OCI-LY3 (cell line): ENCODE data around the gene ZNF205.

Experiments used
- H2AFZ ChIP-seq: fragments of 200-600, 300-600 bp; shearing (Covaris generic); 2 replicates; pipeline ENCODE4 v1.6.0; 2014; ENCODE audit warnings: antibody characterized with exemption, low read depth, low read length
- H3K27ac ChIP-seq: fragments of 200-600, 300-600 bp; sonication (generic); 2 replicates; pipeline ENCODE4 v1.5.1; 2014; ENCODE audit warnings: mild to moderate bottlenecking, low read length, moderate library complexity, mixed read lengths
- H3K27me3 ChIP-seq: fragments of 200-600, 300-600 bp; sonication (generic); 2 replicates; pipeline ENCODE4 v1.6.1; 2014; ENCODE audit warnings: low read depth, low read length, mixed read lengths
- H3K36me3 ChIP-seq: fragments of 200-600, 300-600 bp; sonication (generic); replicated peaks from 2 replicates; pipeline ENCODE3; 2014; ENCODE audit warnings: low read depth, low read length, mixed read lengths
- H3K4me1 ChIP-seq: fragments of 300-600, 200-600 bp; sonication (generic); 2 replicates; pipeline ENCODE4 v1.6.1; 2014; ENCODE audit warnings: low read length, mixed read lengths
- H3K4me2 ChIP-seq: fragments of 200-600, 300-600 bp; sonication (generic); 2 replicates; pipeline ENCODE4 v1.6.1; 2014; ENCODE audit warnings: low read length, mixed read lengths
- H3K4me3 ChIP-seq: fragments of 300-600, 200-600 bp; sonication (generic); 2 replicates; pipeline ENCODE4 v1.5.1; 2014; ENCODE audit warnings: antibody characterized with exemption, mild to moderate bottlenecking, low read length, moderate library complexity
- H3K79me2 ChIP-seq: fragments of 300-600, 200-600 bp; shearing (Covaris generic); 2 replicates; pipeline ENCODE4 v1.6.1; 2014; ENCODE audit warnings: mild to moderate bottlenecking, low read length, mixed read lengths
- H3K9ac ChIP-seq: fragments of 300-600, 200-600 bp; shearing (Covaris generic); 2 replicates; pipeline ENCODE4 v1.6.0; 2014; ENCODE audit warnings: mild to moderate bottlenecking, low read length, moderate library complexity
- H3K9me3 ChIP-seq: fragments of 200-600, 300-600 bp; shearing (Covaris generic); 2 replicates; pipeline ENCODE4 v1.6.1; 2014; ENCODE audit warnings: low read length, mixed read lengths; ENCODE audit not compliant: insufficient read depth
- H4K20me1 ChIP-seq: fragments of 200-600, 300-600 bp; sonication (generic); 2 replicates; pipeline ENCODE4 v1.6.1; 2016; ENCODE audit warnings: low read length, mixed read lengths; ENCODE audit not compliant: insufficient read depth
- EZH2phosphoT487 ChIP-seq: fragments of 200-600 bp; shearing (Covaris generic); IDR thresholded peaks from 2 replicates; pipeline ENCODE4 v1.6.1; 2018; ENCODE audit warnings: antibody characterized with exemption, mixed run types, low read depth
- TF ChIP-seq, protein P1 (sequence below): fragments of 200-600, 300-600 bp; sonication (generic); IDR thresholded peaks from 2 replicates; pipeline ENCODE4 v1.5.1; 2014; ENCODE audit warnings: antibody characterized with exemption, low read length, low read depth

Gene ZNF205

DNA sequence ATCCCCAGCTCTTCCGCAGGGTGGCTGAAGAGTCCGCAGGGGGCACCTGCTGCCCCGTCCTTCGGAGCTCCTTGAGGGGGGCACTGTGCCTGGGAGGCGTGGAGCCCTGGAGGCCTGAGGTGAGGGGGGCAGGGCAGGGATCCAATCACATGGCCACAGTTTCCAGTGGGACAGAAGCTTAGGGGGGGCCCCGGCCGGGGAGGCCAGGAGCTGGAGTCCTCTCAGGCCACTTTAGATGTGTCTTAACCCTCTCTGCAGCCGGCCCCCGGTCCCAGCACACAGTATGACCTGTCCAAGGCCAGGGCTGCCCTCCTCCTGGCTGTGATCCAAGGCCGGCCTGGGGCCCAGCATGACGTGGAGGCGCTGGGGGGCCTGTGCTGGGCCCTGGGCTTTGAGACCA is 33.3 kb downstream of the ZNF205 start:
- no peak overlapping the region for H3K9ac ChIP-seq
- H4K20me1 ChIP-seq, result no peaks in the 10 kb centered on the region
- peaks cover 6% of the 10 kb centered on the region; the same call in 1 of the 2 replicates for H3K4me1 ChIP-seq
- no peaks in the 10 kb centered on the region for H3K79me2 ChIP-seq
- TF ChIP-seq, protein P1, sequence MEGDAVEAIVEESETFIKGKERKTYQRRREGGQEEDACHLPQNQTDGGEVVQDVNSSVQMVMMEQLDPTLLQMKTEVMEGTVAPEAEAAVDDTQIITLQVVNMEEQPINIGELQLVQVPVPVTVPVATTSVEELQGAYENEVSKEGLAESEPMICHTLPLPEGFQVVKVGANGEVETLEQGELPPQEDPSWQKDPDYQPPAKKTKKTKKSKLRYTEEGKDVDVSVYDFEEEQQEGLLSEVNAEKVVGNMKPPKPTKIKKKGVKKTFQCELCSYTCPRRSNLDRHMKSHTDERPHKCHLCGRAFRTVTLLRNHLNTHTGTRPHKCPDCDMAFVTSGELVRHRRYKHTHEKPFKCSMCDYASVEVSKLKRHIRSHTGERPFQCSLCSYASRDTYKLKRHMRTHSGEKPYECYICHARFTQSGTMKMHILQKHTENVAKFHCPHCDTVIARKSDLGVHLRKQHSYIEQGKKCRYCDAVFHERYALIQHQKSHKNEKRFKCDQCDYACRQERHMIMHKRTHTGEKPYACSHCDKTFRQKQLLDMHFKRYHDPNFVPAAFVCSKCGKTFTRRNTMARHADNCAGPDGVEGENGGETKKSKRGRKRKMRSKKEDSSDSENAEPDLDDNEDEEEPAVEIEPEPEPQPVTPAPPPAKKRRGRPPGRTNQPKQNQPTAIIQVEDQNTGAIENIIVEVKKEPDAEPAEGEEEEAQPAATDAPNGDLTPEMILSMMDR, result no peak
- TF ChIP-seq EZH2phosphoT487, result no peak
- H3K27ac ChIP-seq, result no peak overlapping the region
- no peak overlapping the region for H3K4me3 ChIP-seq
- no peak overlapping the region for H3K4me2 ChIP-seq
- H2AFZ ChIP-seq, result no peak overlapping the region
- no peaks in the 10 kb centered on the region for H3K9me3 ChIP-seq
- no peaks in the 10 kb centered on the region for H3K36me3 ChIP-seq
- no peaks in the 10 kb centered on the region for H3K27me3 ChIP-seq

DNA sequence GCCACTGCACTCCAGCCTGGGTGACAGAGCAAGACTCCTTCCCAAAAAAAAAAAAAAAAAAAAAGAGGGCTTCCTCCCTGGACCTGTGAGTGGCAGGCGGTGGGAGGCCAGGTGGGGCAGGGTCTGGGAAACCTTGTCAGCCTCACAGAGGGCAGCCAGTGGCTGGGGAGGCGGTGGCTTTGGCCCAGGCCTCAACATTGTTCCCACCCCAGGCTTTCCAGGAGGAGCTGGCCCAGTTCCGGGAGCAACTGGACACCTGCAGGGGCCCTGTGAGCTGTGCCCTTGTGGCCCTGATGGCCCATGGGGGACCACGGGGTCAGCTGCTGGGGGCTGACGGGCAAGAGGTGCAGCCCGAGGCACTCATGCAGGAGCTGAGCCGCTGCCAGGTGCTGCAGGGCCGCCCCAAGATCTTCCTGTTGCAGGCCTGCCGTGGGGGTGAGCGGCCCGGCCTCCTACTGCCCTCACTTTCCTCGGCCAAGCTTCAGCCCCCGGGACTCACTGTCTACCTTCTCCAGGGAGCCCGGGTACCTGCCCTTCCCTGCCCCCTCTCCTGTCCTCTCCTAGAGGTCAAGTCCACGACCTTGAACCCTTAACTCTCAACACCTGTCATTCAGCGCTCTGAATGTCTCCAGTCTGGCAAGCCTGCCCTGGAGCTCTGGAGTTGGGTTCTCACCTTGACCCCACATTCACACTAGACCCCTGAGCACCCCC is 34.8 kb downstream of the ZNF205 start:
- no peak overlapping the region for H3K4me2 ChIP-seq
- no peak overlapping the region for H2AFZ ChIP-seq
- H3K27ac ChIP-seq, result no peak overlapping the region
- H3K27me3 ChIP-seq, result no peaks in the 10 kb centered on the region
- no peaks in the 10 kb centered on the region for H3K9me3 ChIP-seq
- H3K36me3 ChIP-seq, result no peaks in the 10 kb centered on the region
- H3K4me3 ChIP-seq, result no peak overlapping the region
- H4K20me1 ChIP-seq, result no peaks in the 10 kb centered on the region
- H3K9ac ChIP-seq, result no peak overlapping the region
- no peak for TF ChIP-seq EZH2phosphoT487
- TF ChIP-seq, protein P1, result no peak
- no peaks in the 10 kb centered on the region for H3K79me2 ChIP-seq
- H3K4me1 ChIP-seq, result peaks cover 6% of the 10 kb centered on the region; the same call in 1 of the 2 replicates

DNA sequence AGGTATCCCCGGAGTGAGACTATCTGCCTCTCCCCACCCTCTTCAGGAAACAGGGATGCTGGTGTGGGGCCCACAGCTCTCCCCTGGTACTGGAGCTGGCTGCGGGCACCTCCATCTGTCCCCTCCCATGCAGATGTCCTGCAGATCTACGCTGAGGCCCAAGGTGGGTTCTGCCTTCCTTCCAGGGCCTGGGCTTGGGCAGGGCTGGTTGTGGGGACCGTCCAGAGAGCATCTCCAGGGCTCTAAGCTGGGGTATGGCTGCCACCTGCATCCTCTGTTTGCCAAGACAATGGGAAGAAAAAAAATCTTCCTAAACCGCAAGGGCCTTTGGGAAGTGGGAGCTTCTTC is 35.3 kb downstream of the ZNF205 start:
- H3K36me3 ChIP-seq, result no peaks in the 10 kb centered on the region
- no peaks in the 10 kb centered on the region for H3K79me2 ChIP-seq
- no peak overlapping the region for H3K4me3 ChIP-seq
- no peak overlapping the region for H3K9ac ChIP-seq
- H3K27me3 ChIP-seq, result no peaks in the 10 kb centered on the region
- H2AFZ ChIP-seq, result no peak overlapping the region
- TF ChIP-seq, protein P1, result no peak
- no peak for TF ChIP-seq EZH2phosphoT487
- no peaks in the 10 kb centered on the region for H3K9me3 ChIP-seq
- H4K20me1 ChIP-seq, result no peaks in the 10 kb centered on the region
- H3K4me2 ChIP-seq, result no peak overlapping the region
- H3K4me1 ChIP-seq, result peaks cover 6% of the 10 kb centered on the region; the same call in 1 of the 2 replicates
- H3K27ac ChIP-seq, result no peak overlapping the region

DNA sequence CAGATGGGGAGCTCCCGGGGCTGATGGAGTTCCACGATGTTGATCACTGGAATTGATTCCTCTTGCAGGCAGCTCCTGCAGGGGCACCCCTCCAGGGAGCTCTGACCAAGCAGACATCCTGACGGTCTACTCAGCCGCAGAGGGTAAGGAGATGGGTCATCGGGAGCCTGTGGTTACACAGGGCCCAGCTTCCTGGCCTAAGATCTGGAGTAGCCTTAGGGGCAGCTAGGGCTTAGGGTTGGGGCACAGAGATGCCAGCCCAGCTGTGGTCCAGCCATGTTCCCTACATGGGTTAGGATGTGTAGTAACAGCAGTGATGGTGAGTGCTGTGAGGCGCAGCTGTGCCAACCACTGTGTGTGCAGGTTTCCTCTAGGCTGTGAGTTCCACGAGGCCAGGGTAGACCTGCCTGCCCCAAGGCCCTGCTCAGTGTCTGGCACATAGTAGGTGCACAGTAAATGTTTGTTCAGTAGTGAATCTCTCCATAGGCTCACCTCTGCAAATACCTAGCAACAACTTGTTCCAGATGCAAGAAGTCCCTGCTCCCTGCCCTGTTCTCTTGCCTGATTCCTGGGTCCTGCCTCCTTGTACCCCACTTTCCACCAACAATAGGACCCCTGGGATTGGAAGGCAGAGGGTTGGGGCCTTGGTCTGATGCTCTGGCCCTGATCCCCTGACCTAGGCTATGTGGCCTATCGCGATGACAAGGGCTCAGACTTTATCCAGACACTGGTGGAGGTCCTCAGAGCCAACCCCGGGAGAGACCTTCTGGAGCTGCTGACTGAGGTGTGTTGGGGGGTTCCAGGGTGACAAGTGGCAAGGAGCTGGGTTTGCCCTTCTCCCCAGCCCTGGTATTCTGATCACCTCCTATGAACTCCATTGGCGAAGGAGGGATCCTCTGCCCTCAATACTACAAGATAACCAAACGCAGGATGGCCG is 36.1 kb downstream of the ZNF205 start:
- H3K79me2 ChIP-seq, result no peaks in the 10 kb centered on the region
- peaks cover 6% of the 10 kb centered on the region; the same call in 1 of the 2 replicates for H3K4me1 ChIP-seq
- no peaks in the 10 kb centered on the region for H4K20me1 ChIP-seq
- H3K4me3 ChIP-seq, result no peak overlapping the region; the same call in 1 of the 2 replicates
- no peak overlapping the region for H2AFZ ChIP-seq
- no peaks in the 10 kb centered on the region for H3K9me3 ChIP-seq
- no peaks in the 10 kb centered on the region for H3K27me3 ChIP-seq
- no peaks in the 10 kb centered on the region for H3K36me3 ChIP-seq
- TF ChIP-seq EZH2phosphoT487, result no peak
- TF ChIP-seq, protein P1, result no peak
- no peak overlapping the region for H3K9ac ChIP-seq
- H3K4me2 ChIP-seq, result peak overlapping the region; percentile 90
- H3K27ac ChIP-seq, result no peak overlapping the region
